D721Med (cell line): Measurements from ENCODE around the gene LRRC32.

ENCODE experiments used
- DNase-seq: peaks from one replicate; pipeline ENCODE4 v3.0.0; 2011; ENCODE audit warnings: low spot score; ENCODE audit not compliant: insufficient read length
- FAIRE-seq: peaks from 2 replicates; lab custom pipeline; 2011; peaks lifted over from hg19 to GRCh38; lab: Jason Lieb, UNC
- TF ChIP-seq, protein P1 (sequence below): IDR thresholded peaks from 2 replicates; pipeline ENCODE4 v1.5.1; 2012; ENCODE audit warnings: mild to moderate bottlenecking, control low read depth; ENCODE audit not compliant: insufficient read depth; ENCODE audit errors: missing control alignments

LRRC32 gene

DNA sequence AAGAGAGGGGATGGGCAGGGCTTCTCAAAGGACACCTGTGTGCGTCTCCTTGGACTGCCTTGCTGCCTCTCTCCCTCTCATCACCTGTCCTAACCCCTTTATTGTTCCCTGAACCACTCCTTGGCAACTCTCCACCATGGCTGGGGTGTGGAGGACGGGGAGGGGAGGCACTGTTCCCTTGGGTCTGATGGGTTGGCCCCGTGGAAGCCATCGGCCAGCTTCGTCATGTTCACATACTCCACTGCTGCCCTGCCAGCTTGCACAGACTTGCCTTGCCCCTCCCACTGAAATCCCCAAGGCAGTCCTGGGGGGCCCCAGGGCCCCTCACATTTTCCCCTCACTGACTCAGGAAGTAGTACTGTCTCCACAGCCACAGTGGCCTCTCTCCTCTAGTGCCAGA, 36.1 kb upstream of the LRRC32 start:
- DNase-seq, result no peak
- no peak for FAIRE-seq
- TF ChIP-seq, protein P1, sequence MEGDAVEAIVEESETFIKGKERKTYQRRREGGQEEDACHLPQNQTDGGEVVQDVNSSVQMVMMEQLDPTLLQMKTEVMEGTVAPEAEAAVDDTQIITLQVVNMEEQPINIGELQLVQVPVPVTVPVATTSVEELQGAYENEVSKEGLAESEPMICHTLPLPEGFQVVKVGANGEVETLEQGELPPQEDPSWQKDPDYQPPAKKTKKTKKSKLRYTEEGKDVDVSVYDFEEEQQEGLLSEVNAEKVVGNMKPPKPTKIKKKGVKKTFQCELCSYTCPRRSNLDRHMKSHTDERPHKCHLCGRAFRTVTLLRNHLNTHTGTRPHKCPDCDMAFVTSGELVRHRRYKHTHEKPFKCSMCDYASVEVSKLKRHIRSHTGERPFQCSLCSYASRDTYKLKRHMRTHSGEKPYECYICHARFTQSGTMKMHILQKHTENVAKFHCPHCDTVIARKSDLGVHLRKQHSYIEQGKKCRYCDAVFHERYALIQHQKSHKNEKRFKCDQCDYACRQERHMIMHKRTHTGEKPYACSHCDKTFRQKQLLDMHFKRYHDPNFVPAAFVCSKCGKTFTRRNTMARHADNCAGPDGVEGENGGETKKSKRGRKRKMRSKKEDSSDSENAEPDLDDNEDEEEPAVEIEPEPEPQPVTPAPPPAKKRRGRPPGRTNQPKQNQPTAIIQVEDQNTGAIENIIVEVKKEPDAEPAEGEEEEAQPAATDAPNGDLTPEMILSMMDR, result no peak

DNA sequence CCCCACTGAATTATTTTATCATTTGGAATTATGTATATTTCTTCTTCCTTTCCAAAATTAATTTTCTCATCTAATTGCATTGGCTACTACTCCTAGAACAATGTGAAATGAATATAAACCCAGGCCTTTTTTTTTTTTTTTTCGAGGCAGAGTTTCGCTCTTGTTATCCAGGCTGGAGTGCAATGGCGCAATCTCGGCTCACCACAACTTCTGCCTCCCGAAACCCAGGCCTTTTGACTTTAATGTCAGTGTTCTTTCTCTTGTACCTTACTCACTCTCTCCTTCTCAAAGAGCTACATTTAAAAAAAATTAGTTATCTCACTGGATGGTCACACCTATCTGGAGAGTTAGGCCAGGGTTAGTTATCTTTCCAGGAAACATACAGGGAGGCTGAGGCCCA, 35.3 kb upstream of the LRRC32 start:
- no peak for FAIRE-seq
- TF ChIP-seq, protein P1, result no peak
- DNase-seq, result no peak

DNA sequence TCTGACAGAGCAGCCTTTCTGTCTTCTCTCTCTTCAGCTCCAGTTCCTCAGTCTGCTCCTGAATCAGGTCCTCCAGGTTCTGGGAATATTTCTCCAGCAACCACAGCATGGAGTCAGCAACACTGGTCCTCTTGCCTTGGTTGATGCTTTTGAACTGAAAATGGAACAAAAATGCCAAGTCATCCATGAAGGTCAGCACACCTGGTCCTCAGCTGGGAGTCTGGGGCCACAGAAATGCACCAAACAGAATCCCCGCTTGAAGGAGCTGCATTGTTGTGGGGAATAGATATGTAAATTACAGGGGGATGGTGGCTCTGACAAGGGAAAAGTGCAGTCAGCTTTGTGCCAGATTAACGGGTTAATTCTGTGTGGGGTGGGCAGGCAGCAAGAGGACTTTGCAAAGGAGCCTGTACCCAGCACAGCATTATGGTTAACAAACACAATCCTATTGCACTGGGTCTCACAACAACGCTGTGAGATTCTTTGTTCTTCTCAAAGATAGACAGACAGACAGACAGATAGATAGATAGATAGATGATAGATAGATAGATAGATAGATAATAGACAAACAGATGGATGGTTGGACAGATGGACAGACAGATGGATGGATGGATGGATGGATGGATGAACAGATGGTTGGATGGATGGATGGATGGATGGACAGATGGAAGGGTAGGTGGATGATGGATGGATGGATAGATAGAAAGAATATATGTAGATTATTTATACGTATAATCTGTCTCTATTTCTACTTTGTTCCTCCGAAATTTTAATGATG, 33.8 kb upstream of the LRRC32 start:
- DNase-seq (no peak), FAIRE-seq (no peak)
- TF ChIP-seq, protein P1, result no peak

DNA sequence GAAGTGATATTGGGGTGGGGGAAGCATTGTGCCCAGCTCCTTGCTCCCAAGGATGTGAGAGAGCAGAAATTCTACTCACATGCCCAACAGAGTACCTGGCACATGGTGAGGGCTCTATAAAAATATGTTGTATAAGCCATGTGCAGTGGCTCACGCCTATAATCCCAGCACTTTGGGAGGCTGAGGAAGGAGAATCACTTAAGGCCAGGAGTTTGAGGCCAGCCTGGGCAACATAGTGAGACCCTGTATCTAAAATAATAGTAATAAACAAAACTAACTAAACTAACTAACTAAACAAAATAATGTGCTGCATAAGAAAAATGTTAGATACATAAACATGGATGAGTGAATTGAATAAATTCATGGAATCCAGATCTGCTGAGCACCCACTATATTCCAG, 33.2 kb upstream of the LRRC32 start:
- no peak for FAIRE-seq
- TF ChIP-seq, protein P1, result no peak

DNA sequence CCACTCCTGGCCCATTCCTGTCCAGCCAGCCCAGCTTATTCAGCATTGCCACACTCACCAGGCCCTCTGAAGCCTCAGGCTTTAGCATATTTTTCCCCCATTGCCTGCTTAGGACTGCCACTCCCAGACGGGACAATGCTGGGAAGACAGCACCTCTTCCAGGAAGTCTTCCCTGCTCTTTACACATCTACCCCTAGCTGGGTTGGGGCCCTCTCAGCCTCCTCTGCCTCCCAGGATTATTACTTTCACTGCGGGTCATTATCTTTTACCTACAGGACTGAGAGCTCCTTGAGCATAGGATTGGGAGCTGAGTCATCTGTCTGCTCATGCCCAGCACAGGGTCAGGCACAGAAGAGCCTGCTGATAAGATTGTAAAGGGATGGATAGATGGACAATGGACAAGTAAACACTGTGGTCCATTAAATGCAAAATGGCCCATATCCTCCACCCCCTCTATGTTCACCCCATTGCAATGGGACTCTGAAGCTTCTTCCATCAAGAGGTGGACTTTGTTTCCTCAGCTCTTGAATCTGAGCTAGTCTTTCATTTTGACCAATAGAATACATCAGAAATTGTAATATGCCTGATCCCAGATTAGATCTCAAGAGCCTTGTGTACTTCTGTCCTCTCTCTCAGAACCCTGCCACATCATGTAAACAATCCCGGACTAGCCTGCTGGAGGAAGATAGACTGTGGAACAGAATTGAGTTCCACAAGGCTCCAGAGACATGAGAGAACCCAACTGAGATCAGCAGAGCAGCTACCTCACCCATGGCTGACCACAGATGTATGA, 32.0 kb upstream of the LRRC32 start:
- no peak for DNase-seq
- FAIRE-seq, result no peak
- TF ChIP-seq, protein P1, result no peak

More for the DNA sequence above, 33.2 kb upstream of the LRRC32 start:
- no peak for DNase-seq

DNA sequence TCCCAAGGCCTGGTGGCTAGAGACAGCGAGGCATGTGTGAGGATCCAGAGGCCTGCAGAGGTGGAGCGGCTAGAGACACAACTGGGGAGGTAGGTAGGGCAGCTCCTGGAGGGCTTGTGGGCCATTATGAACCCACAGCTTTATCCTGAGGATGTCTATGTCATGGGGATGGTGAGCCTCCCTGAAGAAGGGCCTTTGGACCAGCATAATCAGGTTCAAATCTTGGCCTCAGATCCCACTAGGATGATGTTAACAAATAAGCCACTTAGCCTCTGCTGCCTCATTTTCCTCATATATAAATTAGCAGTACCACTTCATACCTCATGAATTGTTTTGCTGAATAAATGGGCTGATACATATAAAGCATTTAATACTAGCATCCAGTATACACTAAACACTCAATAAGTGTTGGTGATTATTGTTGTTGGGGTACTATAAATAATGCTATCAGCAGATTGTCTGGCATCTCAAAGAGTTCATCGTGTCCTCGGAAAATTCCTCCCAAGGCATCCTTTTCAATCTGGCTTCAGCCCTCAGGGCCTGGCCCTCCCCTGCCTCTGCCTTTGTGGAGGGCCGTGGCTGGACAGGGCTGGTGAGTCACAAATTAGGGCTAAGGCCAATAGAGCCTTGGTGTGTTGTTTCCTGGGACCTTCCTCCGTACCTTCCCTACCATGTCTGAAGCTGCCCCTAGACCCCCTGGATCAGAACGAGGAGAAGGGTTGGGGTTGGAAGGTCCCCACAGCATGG, 30.9 kb upstream of the LRRC32 start:
- TF ChIP-seq, protein P1, result no peak
- DNase-seq (no peak), FAIRE-seq (no peak)
